ENCODE results near the gene IQCF6. TPM values are rescaled to one million over a fixed set of nuclear protein-coding genes. Genes with fewer than 3 reads are reported as not detected.

IQCF6 gene
- total and polyA plus RNA-seq, 2 experiments from 2014 or later: not detected

GRCh38 chr3:51819709-51820406 lies 40.8 kb upstream of the IQCF6 start (continued):
- peak; percentile 81 to 94 for TF ChIP-seq CTCF (conservative IDR thresholded peaks at IDR 0.05; ENCODE audit: low read depth in 2 of 2)
- TF ChIP-seq NANOG (IDR thresholded peaks at IDR 0.05; ENCODE audit: borderline replicate concordance): no peak

GRCh38 chr3:51819151-51819550 lies 40.1 kb upstream of the IQCF6 start:
- DNase-seq (ENCODE audit: low spot score) (no peak), ATAC-seq (no peak)
- H3K4me1 ChIP-seq (ENCODE audit: insufficient read depth): no peaks in the 10 kb centered on the region
- no peaks in the 10 kb centered on the region; the same call in 1 of the 2 replicates for H3K36me3 ChIP-seq (ENCODE audit: insufficient read depth)
- no peaks in the 10 kb centered on the region; the same call in 1 of the 2 replicates for H3F3A ChIP-seq (replicated peaks; ENCODE audit: low read depth)
- H3K79me2 ChIP-seq (replicated peaks; ENCODE audit: insufficient read depth): no peaks in the 10 kb centered on the region
- Mint-ChIP-seq H3K36me3 (ENCODE audit: low read depth) (peaks cover 3% of the 10 kb centered on the region; the same call in 1 of the 3 replicates), H3K4me3 (no peak overlapping the region), H3K9me3 (peaks cover 5% of the 10 kb centered on the region; the same call in 2 of the 3 replicates), H3K27me3 (ENCODE audit: insufficient read depth, low read depth, poor library complexity) (peaks cover 8% of the 10 kb centered on the region), H3K4me1 (0 out of 3 replicates have a peak, but pooled peaks cover 4% of the 10 kb centered on the region), H3K27ac (no peak overlapping the region)
- H3K4me3 ChIP-seq: no peak overlapping the region
- no peak overlapping the region for H3K4me2 ChIP-seq
- no peaks in the 10 kb centered on the region; the same call in 1 of the 2 replicates for H3K9me2 ChIP-seq (ENCODE audit: insufficient read depth)
- no peak overlapping the region for H3K27ac ChIP-seq (ENCODE audit: low read depth)
- H3K27me3 ChIP-seq (ENCODE audit: insufficient read depth): no peaks in the 10 kb centered on the region
- peak overlapping the region; percentile 100 for H2AFZ ChIP-seq
- H4K20me1 ChIP-seq (replicated peaks; ENCODE audit: insufficient read depth): no peaks in the 10 kb centered on the region
- TF ChIP-seq STAT1 (IDR thresholded peaks at IDR 0.05; ENCODE audit: unreplicated experiment) (no peak), ZNF462 (CRISPR knock-in tag; IDR thresholded peaks at IDR 0.05) (no peak), ZNF114 (CRISPR knock-in tag; IDR thresholded peaks at IDR 0.05) (no peak), JUNB (IDR thresholded peaks at IDR 0.05; ENCODE audit: unreplicated experiment) (no peak), REST (IDR thresholded peaks at IDR 0.05; ENCODE audit: unreplicated experiment) (no peak), EZH2phosphoT487 (IDR thresholded peaks at IDR 0.05; ENCODE audit: unreplicated experiment) (no peak), NANOG (IDR thresholded peaks at IDR 0.05; ENCODE audit: borderline replicate concordance) (no peak), POLR2AphosphoS5 (IDR thresholded peaks at IDR 0.05; ENCODE audit: low read depth) (no peak), ETS1 (IDR thresholded peaks at IDR 0.05) (no peak), ZNF331 (CRISPR knock-in tag; IDR thresholded peaks at IDR 0.05; ENCODE audit: low read depth) (no peak)
